ENCODE measurements around the gene PRELID3B. TPM values are rescaled to one million over a fixed set of nuclear protein-coding genes. Genes with fewer than 3 reads are reported as not detected.
"Not testable (repeated sequence)": the region's sequence is repeated elsewhere in the genome, so short reads cannot be mapped to it uniquely, and the experiment has no call there.

The PRELID3B gene
- total RNA-seq, 1 donor from 2014 or later = 54.2 TPM

- TF ChIP-seq CTCF (IDR thresholded peaks at IDR 0.05) = no peak
- DNase-seq (no peak), ATAC-seq (ENCODE audit: low read depth) (no peak)
- intact Hi-C loops (cut with micrococcal nuclease) = no loop called here
- POLR2A ChIA-PET = interaction anchor here (0.5 to 5.7 kb wide), 2 partner anchors 19 to 75 kb away, joined by 3 to 51 read pairs; partner anchors contain the start of gene ATP5F1E
- Mint-ChIP-seq H3K36me3 (ENCODE audit: low read depth) (no peaks in the 10 kb centered on the region), H3K27ac (no peak overlapping the region), H3K9me3 (no peaks in the 10 kb centered on the region), H3K4me3 (no peak overlapping the region), H3K4me1 (peaks cover 47% of the 10 kb centered on the region), H3K27me3 (no peaks in the 10 kb centered on the region)
- CTCF ChIA-PET = no interaction called here
These were observed 28.5 kb downstream of the PRELID3B start for GRCh38 chr20:59013959-59014608.

- ChIA-PET POLR2A (no interaction called here), CTCF (no interaction called here)
- no peaks in the 10 kb centered on the region for H3K36me3 Mint-ChIP-seq (ENCODE audit: low read depth)
- peaks cover 54% of the 10 kb centered on the region for H3K4me1 Mint-ChIP-seq
- no peak overlapping the region for H3K27ac Mint-ChIP-seq
- DNase-seq = no peak
- no peak overlapping the region for H3K4me3 Mint-ChIP-seq
- no peak for TF ChIP-seq CTCF (IDR thresholded peaks at IDR 0.05)
- H3K9me3 Mint-ChIP-seq = no peaks in the 10 kb centered on the region
- no peaks in the 10 kb centered on the region for H3K27me3 Mint-ChIP-seq
- intact Hi-C loops (cut with micrococcal nuclease) = no loop called here
- no peak for ATAC-seq (ENCODE audit: low read depth)
These were observed 29.3 kb downstream of the PRELID3B start for GRCh38 chr20:59013031-59013951.

- H3K36me3 Mint-ChIP-seq (ENCODE audit: low read depth); CTCF ChIA-PET; DNase-seq; H3K27ac Mint-ChIP-seq; H3K27me3 Mint-ChIP-seq; H3K9me3 Mint-ChIP-seq; intact Hi-C loops (cut with micrococcal nuclease); POLR2A ChIA-PET; H3K4me3 Mint-ChIP-seq; ATAC-seq (ENCODE audit: low read depth): not testable (repeated sequence)
- H3K4me1 Mint-ChIP-seq = peaks cover 47% of the 10 kb centered on the region
These were observed 30.8 kb downstream of the PRELID3B start for GRCh38 chr20:59011874-59012157.

- Mint-ChIP-seq H3K27ac (no peak overlapping the region), H3K4me1 (peaks cover 41% of the 10 kb centered on the region), H3K9me3 (no peaks in the 10 kb centered on the region), H3K36me3 (ENCODE audit: low read depth) (peaks cover 2% of the 10 kb centered on the region), H3K4me3 (no peak overlapping the region), H3K27me3 (no peaks in the 10 kb centered on the region)
- POLR2A ChIA-PET = interaction anchor here (1.5 to 3.5 kb wide), 2 partner anchors 21 to 120 kb away, joined by 4 to 89 read pairs; partner anchors contain the start of gene ATP5F1E
- CTCF ChIA-PET = no interaction called here
- intact Hi-C loops (cut with micrococcal nuclease) = no loop called here
- no peak for TF ChIP-seq CTCF (IDR thresholded peaks at IDR 0.05)
- no peak for ATAC-seq (ENCODE audit: low read depth)
- DNase-seq = no peak
These were observed 31.4 kb downstream of the PRELID3B start for GRCh38 chr20:59010995-59011873.

- H3K9me3 Mint-ChIP-seq = no peaks in the 10 kb centered on the region
- peaks cover 37% of the 10 kb centered on the region for H3K4me1 Mint-ChIP-seq
- H3K27ac Mint-ChIP-seq = no peak overlapping the region
- ChIA-PET CTCF (no interaction called here), POLR2A (interaction anchor here (1.5 to 3.5 kb wide), 2 partner anchors 21 to 119 kb away, joined by 4 to 89 read pairs; partner anchors contain the start of gene ATP5F1E)
- intact Hi-C loops (cut with micrococcal nuclease) = no loop called here
- ATAC-seq (ENCODE audit: low read depth) (no peak), DNase-seq (no peak)
- TF ChIP-seq CTCF (IDR thresholded peaks at IDR 0.05) = no peak
- peaks cover 2% of the 10 kb centered on the region for H3K36me3 Mint-ChIP-seq (ENCODE audit: low read depth)
- no peak overlapping the region for H3K4me3 Mint-ChIP-seq
- no peaks in the 10 kb centered on the region for H3K27me3 Mint-ChIP-seq
These were observed 32.1 kb downstream of the PRELID3B start for GRCh38 chr20:59010321-59010994.
